ENCODE measurements around the gene GPR84.

GPR84 gene

DNA sequence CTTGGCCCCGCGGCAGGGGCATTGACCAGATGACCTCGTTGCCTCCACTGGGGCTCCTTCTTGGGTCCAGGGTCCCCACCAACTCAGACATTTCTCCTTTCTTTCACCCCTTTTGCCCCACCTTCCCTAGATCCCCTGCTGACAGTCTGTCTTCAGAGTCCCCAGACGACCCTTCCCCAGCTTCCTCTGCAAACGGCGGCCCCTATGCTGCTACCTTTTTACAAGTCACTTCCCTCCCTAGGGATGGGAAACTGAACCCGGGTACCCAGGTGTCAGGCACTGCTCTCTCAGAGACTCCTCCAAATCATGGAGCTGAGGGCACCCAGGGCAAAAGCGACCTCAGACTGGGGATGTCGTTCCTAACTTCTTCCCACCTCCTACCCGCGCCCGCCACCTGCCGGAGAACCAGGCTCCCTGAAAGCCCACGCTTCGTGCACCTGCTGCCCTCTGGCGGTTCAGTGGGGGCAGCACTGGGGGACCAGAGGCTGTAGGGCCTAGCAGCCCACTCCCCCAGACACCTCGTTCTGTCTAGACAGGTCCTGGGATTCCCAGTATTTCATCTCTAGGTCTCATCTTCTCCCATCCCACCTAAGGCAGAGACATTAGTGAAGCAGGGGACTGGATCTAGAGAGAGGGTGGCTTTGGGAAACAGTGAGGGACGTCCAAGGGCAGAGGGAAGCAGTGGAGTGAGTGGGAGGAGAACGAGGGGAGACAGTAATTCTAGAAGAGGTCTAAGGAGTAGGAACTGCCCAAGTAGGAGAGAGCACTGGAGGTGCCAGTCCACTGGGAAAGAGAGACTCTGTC, 15.3 kb upstream of the GPR84 start:
- TF ChIP-seq ELF4 (IDR thresholded peaks at IDR 0.05): no peak
- TF ChIP-seq CTBP1 (IDR thresholded peaks at IDR 0.05; ENCODE audit: borderline replicate concordance): peak; percentile 41; the same call in 1 of the 2 replicates
- peak; percentile 94 for DNase-seq (ENCODE audit: extremely low spot score)
- POLR2A ChIA-PET: interaction anchor here (0.9 to 2.0 kb wide), 6 partner anchors 8 to 100 kb away, joined by 3 to 14 read pairs (median 4); partner anchors contain the start of genes CBX5 and HNRNPA1
- CTCF ChIA-PET: interaction anchor here (0.6 to 2.7 kb wide), 32 partner anchors 8 to 1616 kb away, joined by 3 to 38 read pairs (median 5); partner anchors contain the start of genes CBX5 and COPZ1

DNA sequence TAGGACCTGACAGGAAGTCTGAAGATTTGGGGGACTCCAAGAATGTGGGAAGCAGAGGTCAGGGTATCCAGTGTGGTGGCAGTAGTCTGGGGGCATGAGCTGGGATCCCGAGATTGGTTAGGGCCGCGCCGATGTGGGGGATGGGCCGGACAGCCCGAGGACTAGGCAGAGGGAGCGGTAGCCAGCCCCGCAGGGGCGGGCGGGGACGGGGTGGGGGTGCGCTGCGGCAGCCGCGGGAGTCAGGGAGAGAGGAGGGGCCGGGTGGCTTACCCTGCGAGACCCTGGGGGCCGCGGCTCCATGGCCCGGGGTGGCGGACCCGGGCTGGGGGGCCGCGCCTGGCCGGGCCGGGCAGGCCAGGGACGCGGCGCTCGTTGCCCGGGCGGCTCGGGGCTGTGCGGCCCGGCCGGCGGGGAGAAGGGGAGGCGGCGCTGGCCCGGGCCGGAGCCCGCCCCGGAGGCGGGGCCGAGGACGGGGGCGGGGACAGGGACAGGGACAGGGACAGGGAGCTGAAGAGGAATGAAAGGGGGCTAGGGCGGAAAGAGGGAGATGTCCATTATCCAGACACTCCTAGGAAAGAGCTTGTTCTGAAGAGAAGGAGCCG, 14.6 kb upstream of the GPR84 start:
- TF ChIP-seq FOXM1 (IDR thresholded peaks at IDR 0.05; ENCODE audit: borderline replicate concordance) (no peak), SUZ12 (IDR thresholded peaks at IDR 0.05) (no peak), ARNT (IDR thresholded peaks at IDR 0.05) (no peak), HDGF (IDR thresholded peaks at IDR 0.05; ENCODE audit: borderline replicate concordance) (no peak), LEF1 (IDR thresholded peaks at IDR 0.05; ENCODE audit: borderline replicate concordance) (no peak), ZNF384 (IDR thresholded peaks at IDR 0.05) (no peak), SP1 (IDR thresholded peaks at IDR 0.05) (no peak), FOXK2 (IDR thresholded peaks at IDR 0.05) (no peak), BHLHE40 (IDR thresholded peaks at IDR 0.05; ENCODE audit: borderline replicate concordance) (no peak), L3MBTL2 (conservative IDR thresholded peaks at IDR 0.05) (no peak), TARDBP (IDR thresholded peaks at IDR 0.05) (no peak)
- TF ChIP-seq, protein P1, sequence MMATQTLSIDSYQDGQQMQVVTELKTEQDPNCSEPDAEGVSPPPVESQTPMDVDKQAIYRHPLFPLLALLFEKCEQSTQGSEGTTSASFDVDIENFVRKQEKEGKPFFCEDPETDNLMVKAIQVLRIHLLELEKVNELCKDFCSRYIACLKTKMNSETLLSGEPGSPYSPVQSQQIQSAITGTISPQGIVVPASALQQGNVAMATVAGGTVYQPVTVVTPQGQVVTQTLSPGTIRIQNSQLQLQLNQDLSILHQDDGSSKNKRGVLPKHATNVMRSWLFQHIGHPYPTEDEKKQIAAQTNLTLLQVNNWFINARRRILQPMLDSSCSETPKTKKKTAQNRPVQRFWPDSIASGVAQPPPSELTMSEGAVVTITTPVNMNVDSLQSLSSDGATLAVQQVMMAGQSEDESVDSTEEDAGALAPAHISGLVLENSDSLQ (IDR thresholded peaks at IDR 0.05): no peak
- ChIA-PET CTCF (interaction anchor here (0.6 to 2.7 kb wide), 32 partner anchors 8 to 668 kb away, joined by 3 to 38 read pairs (median 5); partner anchors contain the start of genes CBX5 and COPZ1), POLR2A (interaction anchor here (0.9 to 2.0 kb wide), 4 partner anchors 9 to 99 kb away, joined by 3 to 14 read pairs (median 4); partner anchors contain the start of genes CBX5 and HNRNPA1)
- DNase-seq (ENCODE audit: extremely low spot score): peak; percentile 79

DNA sequence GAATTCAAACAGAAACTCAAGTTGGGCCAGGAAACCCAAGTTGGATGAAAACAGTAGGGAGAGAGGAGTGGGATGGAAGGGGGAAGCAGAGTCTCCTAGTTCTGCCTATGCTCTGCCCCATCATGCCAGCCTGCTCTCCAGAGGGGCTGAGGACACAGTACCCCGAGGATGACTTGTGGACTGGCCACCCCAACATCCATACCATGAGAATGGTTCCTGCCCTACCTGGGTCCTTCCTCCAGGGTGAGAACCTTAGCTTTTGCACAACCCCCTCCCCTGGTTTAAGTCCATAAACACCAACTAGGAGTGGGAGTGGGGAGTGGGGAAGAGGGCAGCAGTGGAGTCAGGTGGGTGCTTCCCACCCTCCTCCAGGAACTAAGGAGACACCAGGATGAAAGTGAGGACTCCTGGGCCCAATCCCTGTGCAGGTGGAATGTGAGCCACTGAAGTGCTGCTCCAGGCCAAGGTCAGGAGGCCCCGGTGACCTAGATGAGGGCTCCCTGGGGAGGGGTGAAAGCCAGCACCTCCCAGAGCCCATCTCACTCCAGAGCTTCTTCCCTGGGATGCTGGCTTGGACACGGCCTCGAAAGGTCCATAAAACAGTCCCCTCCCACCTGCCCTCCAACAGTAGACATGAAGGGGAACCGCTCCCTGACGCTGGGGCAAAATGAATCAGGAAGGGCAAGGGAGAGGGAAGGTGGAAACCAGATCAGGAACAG, 13.7 kb upstream of the GPR84 start:
- DNase-seq (ENCODE audit: extremely low spot score): no peak
- TF ChIP-seq ZNF384 (IDR thresholded peaks at IDR 0.05) (no peak), FOXM1 (IDR thresholded peaks at IDR 0.05; ENCODE audit: borderline replicate concordance) (no peak), NFRKB (IDR thresholded peaks at IDR 0.05) (no peak), L3MBTL2 (conservative IDR thresholded peaks at IDR 0.05) (no peak), CTBP1 (IDR thresholded peaks at IDR 0.05; ENCODE audit: borderline replicate concordance) (no peak), TARDBP (IDR thresholded peaks at IDR 0.05) (no peak)
- TF ChIP-seq, protein P1 (IDR thresholded peaks at IDR 0.05): no peak
- ChIA-PET POLR2A (interaction anchor here (1.1 kb wide), 1 partner anchor 42 kb away, joined by 3 read pairs; no protein-coding TSS in a partner anchor), CTCF (interaction anchor here (1.8 kb wide), 1 partner anchor 22 kb away, joined by 8 read pairs; no protein-coding TSS in a partner anchor)

DNA sequence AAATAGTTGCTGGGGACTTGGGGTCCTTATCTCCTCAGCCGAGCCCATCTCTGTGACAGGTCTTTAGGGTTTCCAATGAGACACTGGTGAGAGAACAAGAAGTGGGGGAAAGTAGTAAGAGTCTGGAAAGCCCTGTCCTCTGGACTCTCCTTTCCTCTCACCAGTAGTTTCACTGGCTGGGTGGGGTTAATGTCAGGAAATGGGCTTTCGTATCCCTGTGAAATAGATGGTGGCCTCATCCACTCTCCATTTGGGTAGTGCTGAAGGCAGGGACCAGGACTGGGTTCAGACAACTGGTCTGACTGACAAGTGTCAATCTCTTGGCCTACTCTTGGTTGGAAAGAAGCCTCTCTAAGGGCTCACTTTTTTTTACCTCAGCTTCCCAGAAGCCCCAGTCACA, 12.7 kb upstream of the GPR84 start:
- ChIA-PET POLR2A (no interaction called here), CTCF (no interaction called here)
- TF ChIP-seq HDGF (IDR thresholded peaks at IDR 0.05; ENCODE audit: borderline replicate concordance) (no peak), ARNT (IDR thresholded peaks at IDR 0.05) (no peak), ZNF384 (IDR thresholded peaks at IDR 0.05) (no peak), FOXA1 (IDR thresholded peaks at IDR 0.05) (no peak), SP1 (IDR thresholded peaks at IDR 0.05) (no peak), SUZ12 (IDR thresholded peaks at IDR 0.05) (no peak), NFRKB (IDR thresholded peaks at IDR 0.05) (no peak)
- TF ChIP-seq, protein P1 (IDR thresholded peaks at IDR 0.05): no peak
- DNase-seq (ENCODE audit: extremely low spot score): no peak

DNA sequence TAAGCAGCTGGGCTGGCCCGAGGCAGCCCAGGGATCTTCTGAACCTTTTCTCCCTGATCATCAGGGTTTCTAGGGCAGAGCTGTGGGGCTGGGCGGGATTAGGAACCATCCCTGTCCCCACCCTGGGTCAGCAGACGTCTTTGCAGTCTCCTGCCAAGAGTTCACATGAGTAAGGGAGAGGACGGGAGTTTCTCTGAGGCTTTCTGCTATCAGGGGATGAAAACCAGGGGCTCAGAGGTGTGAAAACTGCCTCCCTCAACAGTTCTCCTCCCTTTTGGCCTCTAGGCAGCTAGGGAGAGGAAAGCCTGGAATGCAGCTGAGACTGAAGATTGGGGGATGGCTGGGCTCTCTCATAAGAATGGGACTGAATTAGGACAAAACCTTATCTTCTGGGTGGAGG, 12.3 kb upstream of the GPR84 start:
- no peak for TF ChIP-seq NFRKB (IDR thresholded peaks at IDR 0.05)
- no peak for TF ChIP-seq LEF1 (IDR thresholded peaks at IDR 0.05; ENCODE audit: borderline replicate concordance)
- no peak for TF ChIP-seq CTBP1 (IDR thresholded peaks at IDR 0.05; ENCODE audit: borderline replicate concordance)
- no peak for TF ChIP-seq FOXM1 (IDR thresholded peaks at IDR 0.05; ENCODE audit: borderline replicate concordance)
- no peak for TF ChIP-seq FOXA1 (IDR thresholded peaks at IDR 0.05)
- no peak for TF ChIP-seq L3MBTL2 (conservative IDR thresholded peaks at IDR 0.05)
- TF ChIP-seq SUZ12 (IDR thresholded peaks at IDR 0.05): no peak
- no peak for TF ChIP-seq BHLHE40 (IDR thresholded peaks at IDR 0.05; ENCODE audit: borderline replicate concordance)
- TF ChIP-seq ZNF384 (IDR thresholded peaks at IDR 0.05): no peak
- no peak for TF ChIP-seq SP1 (IDR thresholded peaks at IDR 0.05)
- TF ChIP-seq TARDBP (IDR thresholded peaks at IDR 0.05): no peak
- no peak for TF ChIP-seq ELF4 (IDR thresholded peaks at IDR 0.05)
- TF ChIP-seq, protein P1 (IDR thresholded peaks at IDR 0.05): no peak
- no peak for TF ChIP-seq FOXK2 (IDR thresholded peaks at IDR 0.05)
- TF ChIP-seq ARNT (IDR thresholded peaks at IDR 0.05): no peak
- TF ChIP-seq HDGF (IDR thresholded peaks at IDR 0.05; ENCODE audit: borderline replicate concordance): no peak
- ChIA-PET POLR2A (no interaction called here), CTCF (no interaction called here)
- no peak for DNase-seq (ENCODE audit: extremely low spot score)
